ENCODE results near the gene KCNH4. TPM values are rescaled to one million over a fixed set of nuclear protein-coding genes. Genes with fewer than 3 reads are reported as not detected.
A peak's percentile ranks its signal among the peaks of the same experiment; 100 is the strongest.

Gene KCNH4
- total RNA-seq, 6 donors from 2014 or later = under 0.01 to 0.27 TPM; not detected in 4

DNA sequence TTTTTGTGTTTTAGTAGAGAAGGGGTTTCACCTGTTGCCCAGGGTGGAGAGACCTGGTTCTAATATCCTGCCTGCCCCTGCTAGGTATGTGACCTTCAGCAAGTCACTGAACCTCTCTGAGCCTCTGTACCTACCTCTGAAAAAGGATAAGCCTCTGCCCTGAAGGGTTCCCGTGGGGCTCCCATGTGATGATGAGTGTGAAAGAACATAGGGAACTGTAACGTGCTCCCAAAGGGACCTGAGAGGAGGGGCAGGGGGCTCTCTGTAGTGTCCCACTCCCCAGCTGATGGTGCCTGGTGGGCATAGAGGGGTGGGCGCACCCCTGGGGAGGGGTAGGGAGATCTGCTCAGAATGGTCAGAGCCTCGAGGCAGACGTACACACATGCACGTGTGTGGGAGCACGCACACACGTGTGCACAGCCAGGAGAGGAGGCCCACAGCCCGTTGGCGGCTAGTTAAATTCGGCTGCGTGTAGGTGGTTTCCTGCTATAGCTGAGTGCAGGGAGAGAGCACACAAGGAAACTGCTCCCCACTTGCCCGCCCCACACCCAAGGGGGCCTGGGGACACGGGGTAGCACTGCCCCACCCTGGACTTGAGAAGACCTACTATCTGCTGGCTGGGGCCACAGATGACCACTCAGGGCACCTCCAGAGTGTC, 6.7 kb downstream of the KCNH4 start:
- Histone ChIP-seq H3K4me1 (peaks cover 0 to 8% (median 1%) of the 10 kb centered on the region in 4 donors), H3K36me3 (no peaks in the 10 kb centered on the region), H3K4me3 (no peak overlapping the region), H3K9me3 (no peaks in the 10 kb centered on the region), H3K27me3 (no peaks in the 10 kb centered on the region), H3K27ac (no peak overlapping the region)
- DNase-seq (no peak), ATAC-seq (ENCODE audit: low FRiP score in 2 of 2) (no peak)
- 77 to 78% methylated on average over 10 to 12 of the region's 14 CpGs for WGBS, 2 donors
- no peak for TF ChIP-seq CTCF (IDR thresholded peaks at IDR 0.05)
- no peak for TF ChIP-seq POLR2A (IDR thresholded peaks at IDR 0.05)
- no peak for TF ChIP-seq EP300 (IDR thresholded peaks at IDR 0.05)
- no peak for TF ChIP-seq POLR2AphosphoS5 (IDR thresholded peaks at IDR 0.05)

DNA sequence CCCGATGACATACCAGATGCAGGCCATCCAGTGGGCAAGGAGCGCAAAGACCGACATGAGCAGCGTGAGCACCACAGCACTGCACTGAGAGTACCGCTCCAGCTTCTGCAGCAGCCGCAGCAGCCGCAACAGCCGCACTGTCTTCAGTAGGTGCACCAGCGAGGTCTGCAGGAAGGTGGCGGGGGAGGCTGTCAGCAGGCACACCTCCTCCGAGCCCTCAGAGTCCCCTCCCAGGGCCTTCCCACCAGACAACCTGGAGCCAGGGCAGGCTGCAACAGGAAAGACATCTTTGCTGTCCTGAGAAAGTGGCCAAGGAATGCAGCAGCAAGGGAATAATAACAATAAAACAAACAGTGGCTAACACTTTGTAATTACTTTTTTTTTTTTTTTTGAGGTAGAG, 9.1 kb downstream of the KCNH4 start:
- Histone ChIP-seq H3K4me1 (no peaks in the 10 kb centered on the region), H3K36me3 (no peaks in the 10 kb centered on the region), H3K27me3 (no peaks in the 10 kb centered on the region), H3K4me3 (no peak overlapping the region), H3K27ac (no peak overlapping the region), H3K9me3 (no peaks in the 10 kb centered on the region)
- peak in 1 of 2 donors; percentile 7 for ATAC-seq (ENCODE audit: low FRiP score in 2 of 2)
- WGBS, 2 donors = 64 to 72% methylated on average over 10 to 11 of the region's 11 CpGs
- DNase-seq = no peak
- TF ChIP-seq EP300 (IDR thresholded peaks at IDR 0.05) (no peak), POLR2AphosphoS5 (IDR thresholded peaks at IDR 0.05) (no peak), POLR2A (IDR thresholded peaks at IDR 0.05) (no peak), CTCF (IDR thresholded peaks at IDR 0.05) (no peak)

DNA sequence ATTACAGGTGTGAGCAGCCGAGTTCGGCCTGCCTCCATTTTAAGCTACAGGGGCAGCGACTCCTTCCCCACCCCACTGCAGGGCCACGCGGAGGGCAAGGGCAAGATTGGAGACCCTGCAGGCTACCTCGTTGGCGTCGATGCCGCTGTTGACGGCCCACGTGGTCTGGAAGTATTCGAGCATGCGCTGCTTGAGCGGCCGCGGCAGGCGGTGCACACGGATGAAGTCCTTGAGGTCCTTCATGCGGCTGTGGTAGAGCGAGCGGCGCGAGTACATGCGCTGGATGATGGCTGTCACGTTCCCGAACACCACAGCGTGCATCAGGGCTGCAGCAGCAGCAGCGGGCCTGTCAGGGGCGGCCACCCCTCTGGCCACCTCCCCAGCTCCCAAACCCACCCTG, 11.6 kb downstream of the KCNH4 start:
- WGBS, 2 donors = 89 to 92% methylated on average over 24 to 29 of the region's 29 CpGs
- no peaks in the 10 kb centered on the region for H3K9me3 ChIP-seq
- no peak for ATAC-seq (ENCODE audit: low FRiP score in 2 of 2)

DNA sequence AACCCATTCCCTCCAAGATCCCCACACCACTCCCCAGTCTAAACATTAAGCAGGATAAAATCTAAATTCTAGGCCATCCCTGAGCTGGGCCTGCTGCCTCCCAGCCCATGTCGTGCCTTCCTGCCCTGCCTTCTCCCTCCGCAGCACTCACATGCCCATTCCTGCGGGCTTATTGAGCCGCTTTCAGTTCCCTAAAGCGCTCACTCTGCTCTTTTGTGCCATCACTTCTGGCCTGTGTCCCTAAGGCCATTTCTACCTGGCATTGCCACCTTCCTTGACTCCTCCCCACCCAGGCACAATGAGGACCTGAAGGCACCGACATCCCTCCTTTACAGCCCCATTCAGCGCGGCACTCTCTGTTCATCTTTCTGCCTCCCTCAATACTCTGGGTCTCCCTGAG, 13.1 kb downstream of the KCNH4 start:
- DNase-seq = no peak
- TF ChIP-seq POLR2A (IDR thresholded peaks at IDR 0.05) (no peak), POLR2AphosphoS5 (IDR thresholded peaks at IDR 0.05) (no peak), CTCF (IDR thresholded peaks at IDR 0.05) (no peak), EP300 (IDR thresholded peaks at IDR 0.05) (no peak)
- ATAC-seq (ENCODE audit: low FRiP score in 2 of 2) = no peak
- H3K36me3 ChIP-seq = no peaks in the 10 kb centered on the region
- H3K27me3 ChIP-seq = no peaks in the 10 kb centered on the region
- no peaks in the 10 kb centered on the region for H3K4me1 ChIP-seq
- H3K27ac ChIP-seq = no peak overlapping the region
- H3K4me3 ChIP-seq = no peak overlapping the region
- WGBS, 2 donors = 84 to 85% methylated on average over 8 of the region's 8 CpGs
- H3K9me3 ChIP-seq = no peaks in the 10 kb centered on the region

More for the DNA sequence above, 11.6 kb downstream of the KCNH4 start:
- no peak for TF ChIP-seq POLR2A (IDR thresholded peaks at IDR 0.05)
- TF ChIP-seq EP300 (IDR thresholded peaks at IDR 0.05) = no peak
- no peak for TF ChIP-seq POLR2AphosphoS5 (IDR thresholded peaks at IDR 0.05)
- no peak for TF ChIP-seq CTCF (IDR thresholded peaks at IDR 0.05)
- no peak overlapping the region for H3K27ac ChIP-seq
- H3K27me3 ChIP-seq = no peaks in the 10 kb centered on the region
- no peaks in the 10 kb centered on the region for H3K36me3 ChIP-seq
- H3K4me3 ChIP-seq = no peak overlapping the region
- DNase-seq = peak in 1 of 2 donors; percentile 81
- H3K4me1 ChIP-seq = no peaks in the 10 kb centered on the region

DNA sequence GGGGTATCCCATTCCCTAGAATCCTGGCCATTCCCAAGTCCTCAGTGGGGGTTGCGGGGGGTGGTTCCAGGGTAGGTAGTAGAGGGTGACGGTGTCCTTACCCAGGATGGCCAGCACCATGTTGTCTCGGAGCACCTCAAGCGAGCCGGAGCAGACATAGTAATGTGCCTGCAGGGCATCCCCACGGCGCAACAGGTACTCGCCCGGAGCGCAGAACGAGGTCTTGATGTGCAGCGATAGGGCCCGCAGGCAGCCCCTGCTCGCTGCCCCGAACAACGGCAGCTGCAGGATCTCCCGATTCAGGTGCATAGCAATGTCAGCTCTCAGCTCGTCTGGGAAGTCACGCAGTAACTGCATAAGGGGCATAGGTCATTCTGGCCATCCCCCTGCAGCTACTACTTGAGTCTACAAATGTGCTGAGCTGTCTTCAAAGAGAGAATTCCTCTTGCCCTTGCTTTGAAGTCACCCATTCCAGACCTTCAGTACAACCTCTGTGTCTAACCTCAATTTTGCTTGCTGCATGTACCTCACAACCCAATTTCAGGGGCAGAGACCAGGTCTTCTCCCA, 14.7 kb downstream of the KCNH4 start:
- WGBS, 2 donors = 88 to 100% methylated on average over 4 to 18 of the region's 19 CpGs
- ATAC-seq (ENCODE audit: low FRiP score in 2 of 2) = no peak
- Histone ChIP-seq H3K27me3 (no peaks in the 10 kb centered on the region), H3K4me1 (no peaks in the 10 kb centered on the region), H3K4me3 (no peak overlapping the region), H3K27ac (no peak overlapping the region), H3K9me3 (no peaks in the 10 kb centered on the region), H3K36me3 (no peaks in the 10 kb centered on the region)
- DNase-seq = peak in 1 of 2 donors; percentile 69
- no peak for TF ChIP-seq POLR2A (IDR thresholded peaks at IDR 0.05)
- no peak for TF ChIP-seq POLR2AphosphoS5 (IDR thresholded peaks at IDR 0.05)
- no peak for TF ChIP-seq CTCF (IDR thresholded peaks at IDR 0.05)
- no peak for TF ChIP-seq EP300 (IDR thresholded peaks at IDR 0.05)
